ENCODE results near the gene NOSTRIN. TPM values are rescaled to one million over a fixed set of nuclear protein-coding genes. Genes with fewer than 3 reads are reported as not detected.

Gene NOSTRIN
- total RNA-seq, 1 experiment from 2014 or later, result 3.1 TPM

DNA sequence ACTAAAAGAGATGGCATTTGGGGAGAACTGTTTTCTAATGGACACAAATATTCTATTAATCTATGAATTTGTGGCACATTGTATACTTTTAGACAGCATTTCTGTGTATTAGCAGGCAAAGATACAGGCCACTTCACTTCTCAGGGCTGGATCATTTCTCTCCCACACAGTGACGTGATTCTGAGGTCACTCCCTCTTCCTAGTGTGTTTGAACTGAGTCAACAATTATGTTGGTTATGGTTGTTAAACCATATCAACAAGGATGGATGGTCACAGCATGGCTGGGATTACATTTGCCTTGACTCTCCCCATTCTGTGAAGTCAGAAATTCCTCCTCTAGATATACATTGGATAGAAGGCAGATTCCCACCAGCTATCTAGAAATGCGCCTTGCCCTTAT is 11.6 kb downstream of the NOSTRIN start:
- Histone ChIP-seq H2AFZ (ENCODE audit: low read depth, low read length, poor library complexity, severe bottlenecking) (no peak overlapping the region), H3K36me3 (ENCODE audit: control insufficient read depth in 1 of 2, insufficient read depth in 2 of 2, low read length in 2 of 2) (no peaks in the 10 kb centered on the region), H3K9me2 (ENCODE audit: insufficient read depth) (no peaks in the 10 kb centered on the region), H3K9me3 (ENCODE audit: control insufficient read depth in 1 of 2, insufficient read depth in 1 of 2, low read depth in 1 of 2, low read length in 2 of 2) (no peaks in the 10 kb centered on the region), H3K4me3 (replicated peaks in 1 of 2; ENCODE audit: low read depth in 1 of 2, low read length in 2 of 2) (no peak overlapping the region), H4K20me1 (ENCODE audit: insufficient read depth) (no peaks in the 10 kb centered on the region), H3K9ac (ENCODE audit: low read length) (no peak overlapping the region), H3K79me2 (ENCODE audit: insufficient read depth, low read length) (no peaks in the 10 kb centered on the region), H3K27me3 (ENCODE audit: insufficient read depth, low read length) (no peaks in the 10 kb centered on the region), H3K4me2 (ENCODE audit: low read length) (no peak overlapping the region), H3K27ac (ENCODE audit: low read depth, low read length) (no peak overlapping the region), H3K4me1 (ENCODE audit: control insufficient read depth in 1 of 2, insufficient read depth in 2 of 2, low read length in 2 of 2) (peaks cover 0 to 5% of the 10 kb centered on the region in 2 experiments; a peak in 1 of 4 replicates)
- ATAC-seq (no peak), DNase-seq (ENCODE audit: low read depth, low spot score) (no peak)
- ChIA-PET RAD21 (ENCODE audit: low non-redundant PET in 1 of 2, low total read pairs in 2 of 2, uncharacterized antibody in 2 of 2, unreplicated experiment in 2 of 2) (no interaction called here), CTCF (no interaction called here), POLR2A (no interaction called here)
- no TSS peak for BruUV-seq (replicated peaks)
- intact Hi-C loops (cut with micrococcal nuclease), result no loop called here
- TF ChIP-seq CBX3 (IDR thresholded peaks at IDR 0.05; ENCODE audit: low read depth), result no peak
- no peak for TF ChIP-seq YY1 (IDR thresholded peaks at IDR 0.05; ENCODE audit: extremely low read depth, insufficient replicate concordance, low read depth, low read length)
- no peak for TF ChIP-seq ZBTB33 (IDR thresholded peaks at IDR 0.05; ENCODE audit: extremely low read depth, insufficient replicate concordance, low read length)
- TF ChIP-seq ZFX (IDR thresholded peaks at IDR 0.05), result no peak
- no peak for TF ChIP-seq SRF (IDR thresholded peaks at IDR 0.05; ENCODE audit: low read depth)
- TF ChIP-seq EZH2 (IDR thresholded peaks at IDR 0.05), result no peak
- TF ChIP-seq CTCF (IDR thresholded peaks at IDR 0.05 in 2 of 3, conservative IDR thresholded peaks at IDR 0.05 in 1 of 3; ENCODE audit: borderline replicate concordance in 1 of 3, insufficient read depth in 1 of 3, low read depth in 2 of 3, low read length in 2 of 3), result no peak
- TF ChIP-seq TCF7L2 (IDR thresholded peaks at IDR 0.05; ENCODE audit: borderline replicate concordance, extremely low read depth, insufficient read depth, insufficient read length), result no peak
- TF ChIP-seq ZNF274 (IDR thresholded peaks at IDR 0.05; ENCODE audit: low read depth, low read length), result no peak
- TF ChIP-seq JUND (IDR thresholded peaks at IDR 0.05), result no peak
- TF ChIP-seq POLR2A (IDR thresholded peaks at IDR 0.05; ENCODE audit: borderline replicate concordance, extremely low read depth, insufficient read depth, insufficient read length), result no peak
- TF ChIP-seq REST (IDR thresholded peaks at IDR 0.05; ENCODE audit: low read depth), result no peak
- no peak for TF ChIP-seq RAD21 (IDR thresholded peaks at IDR 0.05; ENCODE audit: low read depth)
- TF ChIP-seq EGR1 (IDR thresholded peaks at IDR 0.05; ENCODE audit: low read depth), result no peak
- TF ChIP-seq CEBPB (IDR thresholded peaks at IDR 0.05; ENCODE audit: low read depth), result no peak
- no peak for TF ChIP-seq SIN3A (IDR thresholded peaks at IDR 0.05; ENCODE audit: low read depth)
- no peak for TF ChIP-seq ELF1 (IDR thresholded peaks at IDR 0.05; ENCODE audit: borderline replicate concordance, low read depth)

Data from HCT116 (cell line).